H9 (cell line): Measurements from ENCODE around the gene SPINT1. TPM values are rescaled to one million over a fixed set of nuclear protein-coding genes. Genes with fewer than 3 reads are reported as not detected.

Experiments
- DNase-seq: peaks from one replicate; pipeline ENCODE4 v3.0.0-alpha.2; 2017
- H2AFZ ChIP-seq: one replicate; pipeline ENCODE4 v1.6.1; 2013; ENCODE audit warnings: mild to moderate bottlenecking, low read length, control low read depth, moderate library complexity
- H2AK5ac ChIP-seq: 2 replicates; pipeline ENCODE4 v1.6.1; 2013; ENCODE audit warnings: low read length, control low read depth, mixed read lengths; ENCODE audit not compliant: insufficient read length
- H2BK120ac ChIP-seq: one replicate; pipeline ENCODE4 v1.6.1; 2013; ENCODE audit warnings: low read depth, mild to moderate bottlenecking, low read length, control low read depth, inconsistent platforms; ENCODE audit not compliant: poor library complexity, severe bottlenecking
- H2BK12ac ChIP-seq: 2 replicates; pipeline ENCODE4 v1.6.1; 2013; ENCODE audit warnings: low read length, control low read depth, mixed read lengths, low read depth; ENCODE audit not compliant: insufficient read length
- H2BK15ac ChIP-seq: 2 replicates; pipeline ENCODE4 v1.6.1; 2013; ENCODE audit warnings: low read depth, low read length, control low read depth
- H2BK20ac ChIP-seq: one replicate; pipeline ENCODE4 v1.6.1; 2013; ENCODE audit warnings: low read depth, mild to moderate bottlenecking, low read length, control low read depth, inconsistent platforms; ENCODE audit not compliant: poor library complexity, severe bottlenecking
- H2BK5ac ChIP-seq: 2 replicates; pipeline ENCODE4 v1.6.1; 2013; ENCODE audit warnings: low read length, control low read depth, mixed read lengths; ENCODE audit not compliant: insufficient read length
- H3K14ac ChIP-seq: 2 replicates; pipeline ENCODE4 v1.6.1; 2013; ENCODE audit warnings: low read length, control low read depth; ENCODE audit not compliant: insufficient read depth
- H3K18ac ChIP-seq: 2 replicates; pipeline ENCODE4 v1.6.1; 2013; ENCODE audit warnings: low read depth, mild to moderate bottlenecking, mixed read lengths, low read length, control low read depth; ENCODE audit not compliant: insufficient read length
- H3K23ac ChIP-seq: 2 replicates; pipeline ENCODE4 v1.6.1; 2013; ENCODE audit warnings: low read length, control low read depth, mixed read lengths, low read depth; ENCODE audit not compliant: insufficient read length
- H3K23me2 ChIP-seq: 2 replicates; pipeline ENCODE4 v1.6.1; 2013; ENCODE audit warnings: low read depth, mild to moderate bottlenecking, mixed read lengths, low read length, control low read depth; ENCODE audit not compliant: insufficient read length, poor library complexity, severe bottlenecking
- H3K27ac ChIP-seq: 2 replicates; pipeline ENCODE4 v1.5.1; 2013; ENCODE audit warnings: low read length, control low read depth, mixed read lengths, low read depth; ENCODE audit not compliant: insufficient read length
- H3K27me3 ChIP-seq: 2 replicates; pipeline ENCODE4 v1.6.1; 2013; ENCODE audit warnings: low read length, control low read depth, inconsistent platforms; ENCODE audit not compliant: insufficient read depth
- H3K4ac ChIP-seq: 2 replicates; pipeline ENCODE4 v1.6.1; 2013; ENCODE audit warnings: low read depth, mild to moderate bottlenecking, control low read depth, inconsistent platforms, low read length, moderate library complexity
- H3K4me1 ChIP-seq: 2 replicates; pipeline ENCODE4 v1.6.1; 2013; ENCODE audit warnings: low read length, control low read depth, inconsistent platforms; ENCODE audit not compliant: insufficient read depth
- H3K4me2 ChIP-seq: 2 replicates; pipeline ENCODE4 v1.6.1; 2013; ENCODE audit warnings: low read length, control low read depth, mixed read lengths; ENCODE audit not compliant: insufficient read length, insufficient read depth
- H3K56ac ChIP-seq: 2 replicates; pipeline ENCODE4 v1.6.1; 2013; ENCODE audit warnings: low read depth, mild to moderate bottlenecking, mixed read lengths, low read length, control low read depth; ENCODE audit not compliant: insufficient read length
- H3K79me1 ChIP-seq: 2 replicates; pipeline ENCODE4 v1.6.1; 2013; ENCODE audit warnings: low read depth, mild to moderate bottlenecking, moderate library complexity, low read length, control low read depth, inconsistent platforms; ENCODE audit not compliant: insufficient read depth, poor library complexity, severe bottlenecking
- H3K79me2 ChIP-seq: 2 replicates; pipeline ENCODE4 v1.6.1; 2013; ENCODE audit warnings: low read length, control low read depth, inconsistent platforms; ENCODE audit not compliant: insufficient read depth
- H3K9ac ChIP-seq: 2 replicates; pipeline ENCODE4 v1.6.1; 2013; ENCODE audit warnings: low read length, control low read depth, mixed read lengths; ENCODE audit not compliant: insufficient read length; ENCODE audit errors: extremely low read depth
- H3K9me3 ChIP-seq: one replicate; pipeline ENCODE4 v1.6.1; 2013; ENCODE audit warnings: low read depth, low read length, inconsistent platforms; ENCODE audit not compliant: control insufficient read depth
- H3T11ph ChIP-seq: one replicate; pipeline ENCODE4 v1.6.1; 2013; ENCODE audit warnings: mild to moderate bottlenecking, low read length, control low read depth, inconsistent platforms
- H4K20me1 ChIP-seq: one replicate; pipeline ENCODE4 v1.6.1; 2013; ENCODE audit not compliant: control insufficient read depth, insufficient read length, insufficient read depth
- H4K5ac ChIP-seq: 2 replicates; pipeline ENCODE4 v1.6.1; 2013; ENCODE audit warnings: low read depth, mild to moderate bottlenecking, mixed read lengths, low read length, control low read depth; ENCODE audit not compliant: insufficient read length
- H4K8ac ChIP-seq: replicated peaks from 2 replicates; pipeline ENCODE4 v1.6.1; 2013; ENCODE audit warnings: low read length, control low read depth, mixed read lengths, low read depth; ENCODE audit not compliant: insufficient read length
- H4K91ac ChIP-seq: 2 replicates; pipeline ENCODE4 v1.6.1; 2013; ENCODE audit warnings: low read depth, mild to moderate bottlenecking, moderate library complexity, mixed read lengths, low read length, control low read depth; ENCODE audit not compliant: insufficient read length
- H3K27ac Mint-ChIP-seq, 3 experiments: 2 replicates in 2 of 3; 3 replicates in 1 of 3; pipeline ENCODE4 v1.8.0; 2020 to 2021; ENCODE audit warnings: mixed read lengths in 3 of 3, mild to moderate bottlenecking in 1 of 3, moderate library complexity in 1 of 3
- H3K27me3 Mint-ChIP-seq: 2 replicates; pipeline ENCODE4 v1.8.0; 2021; ENCODE audit warnings: low read depth, mild to moderate bottlenecking, moderate library complexity, mixed read lengths
- H3K36me3 Mint-ChIP-seq, 3 experiments: 2 replicates in 2 of 3; 3 replicates in 1 of 3; pipeline ENCODE4 v1.8.0; 2020 to 2021; ENCODE audit warnings: low read depth in 3 of 3, mixed read lengths in 3 of 3; ENCODE audit not compliant: insufficient read depth in 1 of 3
- H3K4me1 Mint-ChIP-seq, 2 experiments: 2 replicates each; pipeline ENCODE4 v1.8.0; 2020; ENCODE audit warnings: mixed read lengths in 2 of 2
- H3K4me3 Mint-ChIP-seq, 2 experiments: 2 replicates in 1 of 2; 3 replicates in 1 of 2; pipeline ENCODE4 v1.8.0; 2020 to 2021; ENCODE audit warnings: mild to moderate bottlenecking in 2 of 2, mixed read lengths in 2 of 2, moderate library complexity in 1 of 2
- H3K9me3 Mint-ChIP-seq, 2 experiments: 2 replicates in 1 of 2; 3 replicates in 1 of 2; pipeline ENCODE4 v1.8.0; 2020; ENCODE audit warnings: mild to moderate bottlenecking in 2 of 2, mixed read lengths in 2 of 2, moderate library complexity in 1 of 2
- WGBS: extraction: QIAGEN DNeasy Blood & Tissue Kit; methylation state at CpG from one replicate; pipeline ENCODE4 v1.1.7; 2013; ENCODE audit warnings: missing lambda C conversion rate, low lambda C conversion rate, mixed read lengths; ENCODE audit not compliant: insufficient read length; ENCODE audit errors: extremely low coverage; 5-methylcytosine and 5-hydroxymethylcytosine counted together
- total RNA-seq: library from RNA; stranded (reverse); gene quantifications from 2 replicates; pipeline ENCODE4 v1.2.1, GENCODE V29; 2021
- TF ChIP-seq, protein P1 (sequence below): fragments of 200-600 bp; sonication (generic); conservative IDR thresholded peaks from 3 replicates; pipeline ENCODE4 v1.8.0; 2021; ENCODE audit warnings: antibody characterized with exemption, mild to moderate bottlenecking

SPINT1 gene
- total RNA-seq, 1 experiment from 2014 or later = 130 TPM

DNA sequence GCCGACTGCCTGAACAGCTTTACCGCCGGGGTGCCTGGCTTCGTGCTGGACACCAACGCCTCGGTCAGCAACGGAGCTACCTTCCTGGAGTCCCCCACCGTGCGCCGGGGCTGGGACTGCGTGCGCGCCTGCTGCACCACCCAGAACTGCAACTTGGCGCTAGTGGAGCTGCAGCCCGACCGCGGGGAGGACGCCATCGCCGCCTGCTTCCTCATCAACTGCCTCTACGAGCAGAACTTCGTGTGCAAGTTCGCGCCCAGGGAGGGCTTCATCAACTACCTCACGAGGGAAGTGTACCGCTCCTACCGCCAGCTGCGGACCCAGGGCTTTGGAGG, 815 bp downstream of the SPINT1 start:
- H2BK15ac ChIP-seq = no peak overlapping the region
- H3K18ac ChIP-seq = peak overlapping the region; percentile 52
- H3K4me2 ChIP-seq = peak overlapping the region; percentile 95
- H2AK5ac ChIP-seq = no peak overlapping the region
- peak overlapping the region; percentile 76 for H3K14ac ChIP-seq
- H3K27ac ChIP-seq = no peak overlapping the region
- H3T11ph ChIP-seq = no peak overlapping the region
- H4K20me1 ChIP-seq = no peaks in the 10 kb centered on the region
- peaks cover 16 to 38% (median 30%) of the 10 kb centered on the region in 3 experiments for H3K36me3 Mint-ChIP-seq
- peaks cover 5% of the 10 kb centered on the region for H3K79me1 ChIP-seq
- no peak overlapping the region for H2BK12ac ChIP-seq
- H2BK5ac ChIP-seq = no peak overlapping the region
- peaks cover 8% of the 10 kb centered on the region; the same call in 1 of the 2 replicates for H3K79me2 ChIP-seq
- H3K56ac ChIP-seq = no peak overlapping the region
- TF ChIP-seq, protein P1, sequence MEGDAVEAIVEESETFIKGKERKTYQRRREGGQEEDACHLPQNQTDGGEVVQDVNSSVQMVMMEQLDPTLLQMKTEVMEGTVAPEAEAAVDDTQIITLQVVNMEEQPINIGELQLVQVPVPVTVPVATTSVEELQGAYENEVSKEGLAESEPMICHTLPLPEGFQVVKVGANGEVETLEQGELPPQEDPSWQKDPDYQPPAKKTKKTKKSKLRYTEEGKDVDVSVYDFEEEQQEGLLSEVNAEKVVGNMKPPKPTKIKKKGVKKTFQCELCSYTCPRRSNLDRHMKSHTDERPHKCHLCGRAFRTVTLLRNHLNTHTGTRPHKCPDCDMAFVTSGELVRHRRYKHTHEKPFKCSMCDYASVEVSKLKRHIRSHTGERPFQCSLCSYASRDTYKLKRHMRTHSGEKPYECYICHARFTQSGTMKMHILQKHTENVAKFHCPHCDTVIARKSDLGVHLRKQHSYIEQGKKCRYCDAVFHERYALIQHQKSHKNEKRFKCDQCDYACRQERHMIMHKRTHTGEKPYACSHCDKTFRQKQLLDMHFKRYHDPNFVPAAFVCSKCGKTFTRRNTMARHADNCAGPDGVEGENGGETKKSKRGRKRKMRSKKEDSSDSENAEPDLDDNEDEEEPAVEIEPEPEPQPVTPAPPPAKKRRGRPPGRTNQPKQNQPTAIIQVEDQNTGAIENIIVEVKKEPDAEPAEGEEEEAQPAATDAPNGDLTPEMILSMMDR = no peak
- H3K4me3 Mint-ChIP-seq = peak overlapping the region; percentile 94
- H3K27me3 ChIP-seq = no peaks in the 10 kb centered on the region
- peaks cover 41% of the 10 kb centered on the region in 2 experiments for H3K4me1 Mint-ChIP-seq
- WGBS = no CpG with 5 or more reads among the region's 28 CpGs
- H3K9me3 Mint-ChIP-seq = no peaks in the 10 kb centered on the region
- no peak overlapping the region for H2BK120ac ChIP-seq
- no peak overlapping the region for H4K5ac ChIP-seq
- H3K9ac ChIP-seq = peak overlapping the region; percentile 53
- H3K23me2 ChIP-seq = peaks cover 11% of the 10 kb centered on the region
- no peak overlapping the region for H4K91ac ChIP-seq
- DNase-seq = no peak
- H2AFZ ChIP-seq = no peak overlapping the region
- no peak overlapping the region for H4K8ac ChIP-seq
- H3K4ac ChIP-seq = no peak overlapping the region
- peak overlapping the region; percentile 36 to 95 (median 87); a peak in 6 of 7 replicates for H3K27ac Mint-ChIP-seq
- peaks cover 17% of the 10 kb centered on the region for H3K4me1 ChIP-seq
- H3K27me3 Mint-ChIP-seq = peaks cover 4% of the 10 kb centered on the region
- H3K9me3 ChIP-seq = no peaks in the 10 kb centered on the region
- no peak overlapping the region for H2BK20ac ChIP-seq
- H3K23ac ChIP-seq = no peak overlapping the region
